ENCODE data around the gene TBC1D16.
"Not testable (repeated sequence)": the region's sequence is repeated elsewhere in the genome, so short reads cannot be mapped to it uniquely, and the experiment has no call there.

TBC1D16 gene

GRCh38 chr17:79977161-79977631 is 58.5 kb downstream of the TBC1D16 start:
- DNase-seq (ENCODE audit: low read depth in 4 of 4, low spot score in 1 of 4) = no peak

- DNase-seq (ENCODE audit: low read depth in 4 of 4, low spot score in 1 of 4) = no peak
Measured at GRCh38 chr17:79976451-79976850, 59.2 kb downstream of the TBC1D16 start.

DNA sequence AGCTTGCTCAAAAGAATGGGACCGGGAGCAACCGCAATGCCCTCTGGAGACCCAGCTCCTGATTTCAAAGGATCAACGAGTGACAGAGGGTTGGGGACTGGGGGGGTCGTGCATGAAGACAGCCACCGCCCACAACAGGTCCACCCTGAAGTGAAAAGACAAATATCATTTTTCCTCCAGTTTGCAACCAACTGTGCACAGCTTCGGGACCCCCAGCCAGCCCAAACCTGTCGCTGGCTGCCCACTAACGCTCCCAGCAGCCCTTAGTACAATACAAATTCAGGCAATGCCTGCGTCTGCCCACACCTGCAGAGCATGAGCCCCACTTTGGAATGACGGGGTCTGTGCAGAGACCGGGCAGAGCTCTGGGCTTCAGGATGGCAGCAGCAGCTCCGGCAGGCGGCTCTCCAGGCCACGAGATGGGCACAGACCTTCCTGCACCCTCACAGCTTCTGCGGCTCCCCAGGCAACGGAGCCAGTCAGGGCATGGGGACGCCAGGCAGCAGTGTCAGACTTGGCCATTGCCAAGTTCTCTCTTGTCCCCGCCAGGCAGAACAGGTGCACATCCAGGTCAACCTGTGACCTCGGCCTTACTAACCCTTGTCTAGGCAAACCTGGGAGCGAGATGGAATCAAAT is 60.1 kb downstream of the TBC1D16 start:
- DNase-seq (ENCODE audit: low read depth in 4 of 4, low spot score in 1 of 4) = no peak

- DNase-seq (ENCODE audit: low read depth in 4 of 4, low spot score in 1 of 4) = no peak
Measured at GRCh38 chr17:79974566-79975497, 60.8 kb downstream of the TBC1D16 start.

DNA sequence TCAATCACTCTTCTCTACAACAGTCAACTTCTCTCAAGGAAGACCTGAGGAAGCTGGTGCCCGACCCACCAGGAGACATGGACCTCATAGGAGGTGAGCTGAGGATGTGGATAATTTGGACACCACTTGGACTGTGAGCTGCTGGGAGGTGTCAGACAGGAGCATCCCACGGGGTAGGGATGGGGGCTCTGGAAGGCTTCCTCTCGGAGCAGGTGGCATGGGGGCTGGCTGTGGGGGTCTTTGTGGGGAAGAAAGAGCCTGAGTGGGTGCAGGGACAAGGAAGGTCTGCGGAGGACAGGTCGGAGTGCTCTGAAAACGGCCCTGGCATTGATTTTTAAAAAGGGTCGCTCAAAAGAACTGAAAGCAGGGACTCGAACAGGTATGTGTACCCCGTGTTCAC is 64.0 kb downstream of the TBC1D16 start:
- no peak for DNase-seq (ENCODE audit: low read depth in 4 of 4, low spot score in 1 of 4)

DNA sequence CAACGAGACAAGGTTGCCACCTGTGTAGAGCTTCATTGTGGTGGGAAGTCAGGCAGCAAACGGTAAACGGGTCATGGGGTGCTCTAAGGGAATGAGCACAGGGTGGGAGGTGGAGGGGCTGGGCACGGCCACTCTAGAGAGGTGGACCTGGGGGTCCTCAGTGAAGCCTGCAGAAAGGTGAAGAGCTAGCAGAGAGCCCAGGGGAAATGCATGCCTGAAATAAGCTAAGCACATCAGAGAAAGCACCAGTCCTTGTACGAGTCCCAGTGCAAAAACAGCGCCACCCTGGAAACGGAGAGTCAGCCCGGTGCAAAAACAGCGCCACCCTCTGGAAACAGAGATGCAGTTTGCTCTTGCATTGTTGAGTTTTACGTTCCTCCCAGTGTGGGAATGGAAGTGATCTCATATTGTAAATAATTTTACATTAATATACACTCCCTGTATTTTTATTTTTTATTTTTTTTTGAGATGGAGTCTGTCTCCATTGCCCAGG is 65.0 kb downstream of the TBC1D16 start:
- no peak for DNase-seq (ENCODE audit: low read depth in 4 of 4, low spot score in 1 of 4)

GRCh38 chr17:79969906-79970305 is 65.8 kb downstream of the TBC1D16 start:
- DNase-seq (ENCODE audit: low read depth in 4 of 4, low spot score in 1 of 4) = no peak

GRCh38 chr17:79968116-79968515 is 67.6 kb downstream of the TBC1D16 start:
- DNase-seq (ENCODE audit: low read depth in 4 of 4, low spot score in 1 of 4) = no peak

DNA sequence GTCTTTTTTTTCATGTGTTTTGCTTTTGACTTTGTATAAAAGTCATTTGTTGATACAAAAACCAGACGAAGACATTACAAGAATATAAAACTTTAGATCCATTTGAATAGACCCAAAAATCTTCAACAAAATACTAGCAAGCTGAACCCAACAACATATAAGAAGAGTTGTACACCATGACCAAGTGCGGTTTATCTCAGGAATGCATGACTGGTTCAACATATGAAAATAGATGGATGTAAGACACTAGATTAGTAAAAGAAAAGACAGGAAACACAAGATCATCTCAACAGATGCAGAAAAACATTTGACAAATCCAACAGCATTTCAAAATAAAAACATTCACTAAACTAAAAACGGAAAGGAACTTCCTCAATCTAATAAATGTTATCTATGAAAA is 69.0 kb downstream of the TBC1D16 start:
- DNase-seq (ENCODE audit: low read depth in 4 of 4, low spot score in 1 of 4) = no peak

- DNase-seq (ENCODE audit: low read depth in 4 of 4, low spot score in 1 of 4) = no peak
Measured at GRCh38 chr17:79965806-79966205, 69.9 kb downstream of the TBC1D16 start.

- not testable (repeated sequence) for DNase-seq (ENCODE audit: low read depth in 4 of 4, low spot score in 1 of 4)
Measured at GRCh38 chr17:79962467-79962866, 73.2 kb downstream of the TBC1D16 start.

DNA sequence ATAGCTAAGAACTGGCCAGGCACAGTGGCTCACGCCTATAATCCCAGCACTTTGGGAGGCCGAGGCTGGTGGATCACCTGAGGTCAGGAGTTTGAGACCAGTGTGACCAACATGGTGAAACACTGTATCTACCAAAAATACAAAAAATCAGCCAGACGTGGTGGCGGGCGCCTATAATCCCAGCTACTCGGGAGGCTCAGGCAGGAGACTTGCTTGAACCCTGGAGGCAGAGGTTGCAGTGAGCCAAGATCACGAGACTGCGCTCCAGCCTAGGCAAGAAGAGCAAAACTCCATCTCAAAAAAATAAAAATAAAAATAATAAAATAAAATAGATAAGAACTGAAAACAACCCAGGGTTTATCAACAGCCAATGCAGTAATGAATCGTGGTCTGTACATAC is 74.1 kb downstream of the TBC1D16 start:
- DNase-seq (ENCODE audit: low read depth in 4 of 4, low spot score in 1 of 4) = not testable (repeated sequence)

DNA sequence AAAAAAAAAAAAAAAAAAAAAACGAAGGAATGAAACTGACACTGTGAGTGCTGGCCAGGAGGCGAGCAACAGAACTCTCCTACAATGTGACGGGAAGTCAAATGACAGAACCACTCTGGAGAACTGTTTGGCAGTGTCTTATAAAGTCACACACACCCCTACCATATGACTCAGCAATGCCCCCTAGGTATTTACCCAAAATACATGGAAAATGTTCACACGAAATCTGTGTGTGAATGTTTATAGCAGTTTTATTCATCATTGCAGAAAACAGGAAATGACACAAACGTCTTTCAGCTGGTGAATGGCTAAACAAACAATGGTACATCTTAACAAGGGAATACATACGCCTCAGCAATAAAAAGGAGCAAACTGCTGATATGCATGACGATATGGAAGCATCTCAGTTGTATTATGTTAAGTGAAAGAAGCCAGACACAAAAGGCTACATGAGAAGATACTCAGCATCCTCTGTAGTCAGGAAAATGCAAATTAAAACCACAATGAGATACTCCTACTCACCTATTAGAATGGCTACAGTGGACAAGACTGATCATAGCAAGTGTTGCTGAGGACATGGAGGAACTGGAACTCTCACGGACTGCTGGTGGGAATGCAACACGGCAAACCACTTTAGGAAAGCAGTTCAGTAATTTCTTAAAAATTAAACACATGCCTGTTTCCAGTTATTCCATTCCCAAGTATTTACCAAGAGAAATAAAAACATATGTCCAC is 74.7 kb downstream of the TBC1D16 start:
- DNase-seq (ENCODE audit: low read depth in 4 of 4, low spot score in 1 of 4) = no peak

DNA sequence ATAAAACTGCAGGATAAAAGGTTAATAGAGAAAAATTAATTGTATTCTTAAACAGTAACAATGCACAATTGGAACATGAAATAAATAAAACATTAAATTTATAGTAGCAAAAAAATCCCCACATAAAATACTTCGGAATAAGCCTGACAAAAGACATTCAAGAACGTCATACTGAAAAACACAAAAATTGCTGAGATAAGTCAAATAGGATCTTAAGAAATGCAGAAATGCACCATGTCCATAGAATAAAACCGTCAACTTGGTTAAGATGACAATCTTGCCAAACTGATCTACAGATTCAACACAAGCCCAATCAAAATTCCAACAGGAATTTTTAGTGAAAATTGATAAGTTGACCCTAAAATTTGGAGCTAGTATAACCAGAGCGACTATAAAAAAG is 76.6 kb downstream of the TBC1D16 start:
- no peak for DNase-seq (ENCODE audit: low read depth in 4 of 4, low spot score in 1 of 4)

- DNase-seq (ENCODE audit: low read depth in 4 of 4, low spot score in 1 of 4) = no peak
Measured at GRCh38 chr17:79956853-79957252, 78.8 kb downstream of the TBC1D16 start.

- DNase-seq (ENCODE audit: low read depth in 4 of 4, low spot score in 1 of 4) = not testable (repeated sequence)
Measured at GRCh38 chr17:79956441-79956735, 79.3 kb downstream of the TBC1D16 start.

DNA sequence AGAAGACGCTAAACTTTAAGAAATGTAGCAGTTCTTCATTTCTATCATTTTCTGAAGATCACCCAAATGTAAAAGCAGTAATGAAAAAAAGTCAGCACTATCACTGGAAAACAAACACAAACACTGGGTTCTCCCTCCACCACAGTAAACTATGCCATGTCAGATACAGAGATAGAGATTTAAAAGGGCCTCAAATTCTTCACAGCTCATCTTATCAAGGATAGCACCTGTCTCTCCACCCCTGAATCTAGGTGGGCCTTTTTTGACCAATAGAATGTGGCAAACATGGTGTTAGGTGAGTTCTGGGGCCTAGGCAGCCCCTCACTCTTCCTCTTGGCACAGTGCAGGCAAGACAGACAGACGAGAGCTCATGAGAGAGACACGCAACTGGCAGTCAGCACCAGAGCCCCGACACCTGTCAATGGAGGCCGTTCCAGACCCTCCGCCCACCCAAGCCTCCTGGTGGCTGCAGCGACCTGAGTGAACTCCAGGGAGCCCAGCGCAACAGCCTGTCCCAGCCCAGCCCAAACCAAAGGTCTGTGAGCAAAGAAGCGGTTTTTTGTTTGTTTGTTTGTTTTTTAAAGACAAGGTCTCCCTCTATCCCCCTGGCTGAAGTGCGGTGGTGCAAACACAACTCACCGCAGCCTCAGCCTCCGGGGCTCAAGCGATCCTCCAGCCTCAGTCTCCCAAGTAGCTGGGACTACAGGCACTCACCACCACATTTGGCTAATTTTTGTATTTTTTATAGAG is 79.8 kb downstream of the TBC1D16 start:
- no peak for DNase-seq (ENCODE audit: low read depth in 4 of 4, low spot score in 1 of 4)

- DNase-seq (ENCODE audit: low read depth in 4 of 4, low spot score in 1 of 4) = no peak
Measured at GRCh38 chr17:79955167-79955549, 80.5 kb downstream of the TBC1D16 start.

- no peak for DNase-seq (ENCODE audit: low read depth in 4 of 4, low spot score in 1 of 4)
Measured at GRCh38 chr17:79954281-79955166, 81.1 kb downstream of the TBC1D16 start.

DNA sequence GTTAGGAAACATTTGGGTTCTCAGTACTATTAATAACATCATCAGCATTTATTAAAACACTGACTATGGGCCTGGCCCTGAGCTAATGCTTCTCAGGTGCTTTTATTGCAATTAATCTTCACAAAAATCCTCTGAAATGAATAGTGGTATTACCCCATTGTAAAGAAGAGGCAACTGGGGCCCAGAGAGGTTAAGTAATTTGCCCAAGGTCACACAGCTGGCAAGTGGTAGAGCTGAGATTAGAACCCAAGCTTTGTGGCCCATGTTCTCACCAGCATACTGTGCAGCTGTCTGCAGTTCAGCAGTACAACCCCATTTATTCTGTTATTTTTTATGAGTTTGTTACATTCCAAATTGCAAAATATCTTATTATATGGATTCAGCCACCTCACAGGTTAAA is 82.3 kb downstream of the TBC1D16 start:
- DNase-seq (ENCODE audit: low read depth in 4 of 4, low spot score in 1 of 4) = no peak
